Mucosa of descending colon (tissue), 3 donors: Measurements from ENCODE around the gene ZNF385D. TPM values are rescaled to one million over a fixed set of nuclear protein-coding genes. Genes with fewer than 3 reads are reported as not detected.

Experiments used
- ATAC-seq: fragments of 200-7000 bp; cut with Tn5 transposase; one replicate; pipeline ENCODE4 v1.9.1; 2020; ENCODE audit warnings: mild to moderate bottlenecking, moderate library complexity
- DNase-seq, 3 donors: peaks; one replicate each; pipeline ENCODE4 v3.0.0-alpha.2; 2020
- H3K36me3 ChIP-seq: fragments of 200-600 bp; one replicate; pipeline ENCODE4 v1.8.0; 2021; ENCODE audit warnings: low read depth, mild to moderate bottlenecking
- H3K4me1 ChIP-seq: fragments of 200-600 bp; one replicate; pipeline ENCODE4 v1.8.0; 2021; ENCODE audit warnings: low read depth, mild to moderate bottlenecking
- H3K4me3 ChIP-seq: fragments of 200-600 bp; one replicate; pipeline ENCODE4 v1.8.0; 2021; ENCODE audit warnings: mild to moderate bottlenecking
- H3K9me3 ChIP-seq: fragments of 200-600 bp; one replicate; pipeline ENCODE4 v1.8.0; 2021; ENCODE audit warnings: mild to moderate bottlenecking
- intact Hi-C, 2 donors: fragments of 100-400 bp; cut with DNase I in 1 of 2; cut with micrococcal nuclease in 1 of 2; formaldehyde crosslinking; loops; one replicate each; pipeline versions ENCODE4 v1.11.0 to v1.11.1; 2022; cut with DNase I, micrococcal nuclease
- total RNA-seq, 3 donors: library from RNA; stranded (reverse); fragmentation: NEBNext Ultra II Directional in 2 of 3; extraction: Animal tissue kit (Norgen Biotek cat#: 25700) in 2 of 3; gene quantifications; one replicate each; pipeline versions ENCODE4 v1.2.1 to v1.2.4, GENCODE V29; 2021 to 2023
- TF ChIP-seq, protein P1 (sequence below): fragments of 200-600 bp; IDR thresholded peaks from one replicate; pipeline ENCODE4 v1.8.0; 2022; ENCODE audit warnings: antibody characterized with exemption, mild to moderate bottlenecking
- donor health status: DM: no; HTN: no; CAD: no; lungs with moderate emphysema.
- donor health status: DM: no; HTN: no; CAD: no.
- donor health status: DM: no; HTN: yes; CAD: no.

Gene ZNF385D
- total RNA-seq, 3 donors from 2014 or later = 1.9 to 3.1 (median 2.8) TPM

DNA sequence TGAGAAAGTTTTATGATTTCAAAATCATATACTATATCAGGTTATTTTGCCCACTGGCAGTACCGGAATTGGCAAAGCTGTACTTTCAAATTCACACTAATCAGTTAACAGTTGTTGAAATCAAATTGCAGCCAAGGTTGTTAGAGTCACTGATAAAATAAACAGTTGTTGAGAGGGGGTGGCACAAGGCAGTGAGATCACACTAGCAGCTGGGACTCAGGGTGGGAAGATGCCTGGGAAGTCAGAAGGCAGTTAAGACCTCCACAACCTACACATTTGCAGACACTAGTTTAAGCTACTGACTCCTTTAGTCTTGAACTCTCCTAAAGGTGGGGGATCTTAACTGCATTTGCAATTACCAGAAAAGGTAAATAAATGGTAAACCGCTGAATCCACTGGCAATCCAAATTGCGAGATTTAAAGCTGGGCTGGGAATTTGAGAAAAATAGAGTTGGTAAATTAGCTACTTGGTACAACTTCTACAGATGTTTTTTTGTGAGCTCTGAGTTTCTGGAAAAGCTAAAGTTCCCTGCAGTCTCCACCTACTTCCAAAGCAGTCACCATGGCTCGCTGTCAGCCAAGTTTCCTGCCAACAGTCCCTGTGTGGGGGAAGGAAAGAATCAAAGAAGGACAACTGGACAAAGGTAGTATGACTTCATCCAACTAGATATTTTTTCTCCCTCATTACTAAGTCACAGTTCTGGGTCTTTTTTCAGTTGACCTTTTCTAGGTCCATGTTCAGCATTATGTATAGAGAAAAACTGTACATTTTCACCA lies 105.7 kb downstream of the ZNF385D start:
- TF ChIP-seq, protein P1, sequence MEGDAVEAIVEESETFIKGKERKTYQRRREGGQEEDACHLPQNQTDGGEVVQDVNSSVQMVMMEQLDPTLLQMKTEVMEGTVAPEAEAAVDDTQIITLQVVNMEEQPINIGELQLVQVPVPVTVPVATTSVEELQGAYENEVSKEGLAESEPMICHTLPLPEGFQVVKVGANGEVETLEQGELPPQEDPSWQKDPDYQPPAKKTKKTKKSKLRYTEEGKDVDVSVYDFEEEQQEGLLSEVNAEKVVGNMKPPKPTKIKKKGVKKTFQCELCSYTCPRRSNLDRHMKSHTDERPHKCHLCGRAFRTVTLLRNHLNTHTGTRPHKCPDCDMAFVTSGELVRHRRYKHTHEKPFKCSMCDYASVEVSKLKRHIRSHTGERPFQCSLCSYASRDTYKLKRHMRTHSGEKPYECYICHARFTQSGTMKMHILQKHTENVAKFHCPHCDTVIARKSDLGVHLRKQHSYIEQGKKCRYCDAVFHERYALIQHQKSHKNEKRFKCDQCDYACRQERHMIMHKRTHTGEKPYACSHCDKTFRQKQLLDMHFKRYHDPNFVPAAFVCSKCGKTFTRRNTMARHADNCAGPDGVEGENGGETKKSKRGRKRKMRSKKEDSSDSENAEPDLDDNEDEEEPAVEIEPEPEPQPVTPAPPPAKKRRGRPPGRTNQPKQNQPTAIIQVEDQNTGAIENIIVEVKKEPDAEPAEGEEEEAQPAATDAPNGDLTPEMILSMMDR = no peak
- ATAC-seq (no peak), DNase-seq (no peak)
- Histone ChIP-seq H3K4me1 (no peaks in the 10 kb centered on the region), H3K4me3 (no peak overlapping the region), H3K36me3 (no peaks in the 10 kb centered on the region), H3K9me3 (no peaks in the 10 kb centered on the region)
- intact Hi-C loops = no loop called here

DNA sequence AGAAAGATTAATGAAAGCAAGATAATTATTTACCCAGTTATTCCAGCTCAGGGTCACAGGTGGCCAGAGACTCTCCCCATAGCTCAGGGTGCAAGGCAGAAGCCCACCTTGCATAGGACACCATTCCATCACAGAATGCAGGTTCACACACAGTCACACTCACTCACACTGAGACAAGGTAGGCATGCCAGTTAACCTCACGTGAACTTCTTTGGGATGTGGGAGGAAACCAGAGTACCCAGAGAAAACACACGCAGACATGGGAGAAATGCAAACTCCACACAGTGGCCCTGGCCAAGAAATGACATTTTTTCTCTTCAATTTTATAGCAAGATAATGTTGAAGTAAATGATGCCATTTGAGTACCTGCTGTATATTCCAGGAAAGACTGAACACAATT lies 106.7 kb downstream of the ZNF385D start:
- TF ChIP-seq, protein P1 = no peak
- no peak for DNase-seq
- ATAC-seq = no peak
- H3K4me3 ChIP-seq = no peak overlapping the region
- intact Hi-C loops = no loop called here
- no peaks in the 10 kb centered on the region for H3K9me3 ChIP-seq
- no peaks in the 10 kb centered on the region for H3K4me1 ChIP-seq
- H3K36me3 ChIP-seq = no peaks in the 10 kb centered on the region

DNA sequence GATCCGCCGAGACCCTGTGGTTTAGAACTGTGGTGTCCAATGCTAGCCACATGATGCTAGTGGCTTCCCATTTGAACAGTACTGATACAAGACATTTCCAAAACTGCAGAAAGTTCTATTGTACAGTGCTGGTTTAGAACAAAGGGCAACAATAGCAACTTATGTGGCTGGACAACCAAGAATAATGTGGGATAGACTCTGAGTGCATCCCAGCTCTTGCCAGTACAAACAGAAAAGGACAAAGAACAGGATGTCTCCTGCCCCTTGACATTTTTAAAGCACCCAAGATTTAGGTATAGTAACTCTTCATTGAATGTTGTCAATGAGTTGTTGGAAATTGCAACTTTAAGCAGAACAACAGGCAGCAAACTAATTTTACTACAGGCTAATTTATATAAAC lies 107.3 kb downstream of the ZNF385D start:
- Histone ChIP-seq H3K4me3 (no peak overlapping the region), H3K36me3 (no peaks in the 10 kb centered on the region), H3K9me3 (no peaks in the 10 kb centered on the region), H3K4me1 (no peaks in the 10 kb centered on the region)
- intact Hi-C loops = no loop called here
- no peak for ATAC-seq
- TF ChIP-seq, protein P1 = no peak
- DNase-seq = no peak

DNA sequence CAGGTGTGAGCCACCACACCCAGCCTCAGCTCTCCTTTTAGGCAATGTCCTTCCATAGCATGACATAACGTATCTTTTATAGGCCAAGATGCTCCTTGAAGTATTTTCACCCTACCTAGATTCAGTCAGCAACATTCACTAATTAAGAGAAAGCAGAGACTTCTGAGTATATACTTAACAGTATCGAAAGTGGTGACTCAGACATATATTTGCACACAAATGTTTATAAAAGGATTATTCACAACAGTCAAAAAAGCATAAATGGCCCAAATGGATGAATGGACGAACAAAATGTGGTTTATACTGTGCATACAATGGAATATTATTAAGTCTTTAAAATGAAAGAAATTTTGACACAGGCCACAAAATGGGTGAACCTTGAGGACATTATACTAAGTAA lies 108.6 kb downstream of the ZNF385D start:
- no peaks in the 10 kb centered on the region for H3K4me1 ChIP-seq
- TF ChIP-seq, protein P1 = no peak
- intact Hi-C loops = no loop called here
- no peak overlapping the region for H3K4me3 ChIP-seq
- no peaks in the 10 kb centered on the region for H3K36me3 ChIP-seq
- ATAC-seq (no peak), DNase-seq (no peak)
- H3K9me3 ChIP-seq = no peaks in the 10 kb centered on the region

DNA sequence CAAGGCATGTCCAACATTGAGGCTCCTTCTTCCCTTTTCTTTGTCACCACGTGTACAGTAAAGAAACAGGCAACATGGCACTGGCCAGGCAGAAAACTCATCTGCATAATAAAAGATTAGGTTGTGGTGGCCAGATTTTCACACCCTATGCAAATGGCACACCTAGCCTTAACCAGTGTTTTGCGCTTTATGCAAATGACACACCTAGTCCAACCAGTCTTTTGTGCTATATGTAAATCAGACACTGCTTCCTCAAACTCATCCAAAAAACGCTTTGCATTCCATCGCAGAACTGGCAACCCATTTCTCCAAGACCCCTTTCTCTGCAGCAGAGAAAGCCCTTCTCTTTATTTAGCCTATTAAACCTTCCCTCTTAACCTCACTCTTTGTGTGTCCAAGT lies 109.1 kb downstream of the ZNF385D start:
- intact Hi-C loops = no loop called here
- no peaks in the 10 kb centered on the region for H3K36me3 ChIP-seq
- TF ChIP-seq, protein P1 = no peak

More for the DNA sequence above, 109.1 kb downstream of the ZNF385D start:
- ATAC-seq (no peak), DNase-seq (no peak)
- Histone ChIP-seq H3K4me3 (no peak overlapping the region), H3K9me3 (no peaks in the 10 kb centered on the region), H3K4me1 (no peaks in the 10 kb centered on the region)
